A549 treated with CORT108297 at 1 μM for 4 hours (cell line): ENCODE data around the gene APOA5. TPM values are rescaled to one million over a fixed set of nuclear protein-coding genes. Genes with fewer than 3 reads are reported as not detected.

Experiments
- total RNA-seq: library from RNA; stranded (reverse); fragments of 200-300 nt; extraction: Qiagen RNA extraction; gene quantifications from 5 replicates; pipeline ENCODE4 v1.2.3, GENCODE V29; 2022

APOA5 gene
- total RNA-seq: not detected in 5 replicates

DNA sequence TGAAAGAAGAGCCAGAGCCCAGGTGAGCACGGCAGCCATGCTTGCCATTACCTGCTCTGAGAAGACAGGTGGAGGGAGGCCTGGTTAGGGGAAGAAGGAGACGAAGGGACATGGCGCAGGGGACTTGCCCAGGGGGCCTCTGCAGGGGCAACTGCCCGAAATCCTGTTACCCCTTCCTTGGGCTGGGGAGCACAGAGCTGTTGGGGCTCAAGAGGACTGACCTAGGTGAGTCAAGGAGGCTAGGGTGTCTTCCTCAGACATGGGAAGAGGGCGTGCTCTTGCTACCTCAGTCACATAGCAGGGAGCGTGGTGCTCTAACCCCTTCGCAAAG, at the start of gene APOA5:
Gene APOA5 (minus strand): TSS at position 67 of the 331 bp plus-strand sequence. CDS start 19 bp downstream, at position 48.

DNA sequence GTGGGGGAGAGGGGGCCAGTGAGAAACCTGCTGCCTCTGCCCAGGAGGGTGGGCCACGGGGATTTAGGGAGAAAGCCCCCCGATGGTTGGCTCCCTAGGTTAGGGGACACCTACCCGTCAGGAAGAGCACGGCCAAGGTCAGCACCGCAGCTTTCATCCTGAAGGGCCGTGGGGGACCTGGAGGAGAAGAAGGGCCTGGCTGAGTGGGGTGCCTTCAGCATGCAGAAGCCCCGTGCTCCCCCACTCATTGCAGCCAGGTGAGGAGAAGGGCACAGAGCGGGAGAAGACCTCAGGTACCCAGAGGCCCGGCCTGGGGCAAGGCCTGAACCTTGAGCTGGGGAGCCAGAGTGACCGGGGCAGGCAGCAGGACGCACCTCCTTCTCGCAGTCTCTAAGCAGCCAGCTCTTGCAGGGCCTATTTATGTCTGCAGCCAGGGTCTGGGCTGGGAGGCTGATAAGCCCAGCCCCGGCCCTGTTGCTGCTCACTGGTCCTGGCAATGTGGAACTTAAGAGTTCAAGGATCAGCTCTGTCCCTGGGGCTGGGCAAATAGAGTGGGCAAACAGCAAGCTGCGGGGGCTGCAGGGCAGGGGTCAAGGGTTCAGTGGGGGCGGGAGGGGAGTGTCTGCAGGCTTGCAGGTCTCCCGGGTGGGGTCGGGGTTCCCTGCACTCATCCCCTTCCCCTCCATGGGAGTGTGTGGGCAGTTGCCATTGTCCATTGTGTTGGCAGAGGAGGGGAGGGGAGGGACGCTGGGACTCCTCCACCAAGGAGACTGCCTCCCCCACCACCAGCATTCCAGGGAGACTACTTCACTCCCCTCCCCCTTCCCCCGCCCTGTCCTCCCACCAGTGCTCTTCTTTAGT, 45.8 kb upstream of the APOA5 start, which contains the start of gene APOA1:
Gene APOA1 (minus strand): TSS at position 392 of the 861 bp plus-strand sequence. CDS start 235 bp downstream, at position 157.

GRCh38 chr11:116829525-116830183, 38.0 kb upstream of the APOA5 start, which contains the start of gene APOC3:
TSS of gene APOC3 (plus strand) at chr11:116829907. CDS start at chr11:116830583, 676 bp downstream.

GRCh38 chr11:116823031-116823843, 31.6 kb upstream of the APOA5 start, which contains the start of gene APOA4:
TSS of gene APOA4 (minus strand) at chr11:116823304. CDS start at chr11:116823191, 113 bp downstream.

GRCh38 chr11:116787786-116788486, 3.7 kb downstream of the APOA5 start, which contains the start of gene ZPR1:
TSS of gene ZPR1 (minus strand) at chr11:116788023. CDS start at chr11:116787990, 33 bp downstream.

GRCh38 chr11:116772443-116773202, 19.1 kb downstream of the APOA5 start, which contains the start of gene BUD13:
TSS of gene BUD13 (minus strand) at chr11:116772987. CDS start at chr11:116772964, 23 bp downstream.

Other genes starting within 250 kb of the APOA5 start
- gene BUD13, start 18.9 kb downstream of the APOA5 start, total RNA-seq: 10.3 to 12.5 TPM (median 11.2 TPM) in 5 replicates
- 48.4 to 58.2 TPM (median 54.6 TPM) in 5 replicates for gene ZPR1, start 3.9 kb downstream of the APOA5 start, total RNA-seq
- gene APOA4, start 31.4 kb upstream of the APOA5 start, total RNA-seq: not detected in 5 replicates
- gene APOC3, start 38.0 kb upstream of the APOA5 start, total RNA-seq: not detected in 5 replicates
- 0.13 to 0.20 TPM (median 0.16 TPM) in 5 replicates for gene APOA1, start 45.7 kb upstream of the APOA5 start, total RNA-seq